ENCODE measurements around the gene HRK.

GRCh38 chr12:116860263-116860662 is 21.0 kb downstream of the HRK start:
- no peak for TF ChIP-seq CTCF (conservative IDR thresholded peaks at IDR 0.05; ENCODE audit: low read depth, low read length)
- TF ChIP-seq EZH2 (IDR thresholded peaks at IDR 0.05; ENCODE audit: low read length, unreplicated experiment) = no peak

Measured in PC-3 (cell line).